Measurements from ENCODE around the gene CAMTA1. TPM values are rescaled to one million over a fixed set of nuclear protein-coding genes. Genes with fewer than 3 reads are reported as not detected.

Gene CAMTA1
- total and polyA plus RNA-seq, 8 donors = 13.0 to 54.2 (median 23.6) TPM

DNA sequence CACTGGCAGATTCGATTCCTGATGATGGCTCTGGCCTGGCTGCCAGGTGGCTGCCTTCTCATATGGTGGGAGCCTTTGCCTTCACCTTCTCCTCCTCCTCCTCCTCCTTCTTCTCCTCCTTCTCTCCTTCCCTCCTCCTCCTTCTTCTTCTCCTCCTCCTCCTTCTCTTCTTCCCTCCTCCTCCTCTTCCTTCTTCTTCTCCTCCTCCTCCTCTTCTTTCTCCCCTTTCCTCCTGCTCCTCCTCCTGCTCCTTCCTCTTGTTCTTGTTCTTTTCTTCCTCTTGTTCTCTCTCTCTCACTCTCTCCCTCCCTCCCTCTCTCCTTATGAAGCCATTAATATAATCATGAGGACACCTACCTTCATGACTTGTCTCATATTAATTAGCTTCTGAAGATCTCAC is 278.7 kb downstream of the CAMTA1 start:
- FAIRE-seq = no peak
- no peaks in the 10 kb centered on the region for H3K36me3 ChIP-seq

DNA sequence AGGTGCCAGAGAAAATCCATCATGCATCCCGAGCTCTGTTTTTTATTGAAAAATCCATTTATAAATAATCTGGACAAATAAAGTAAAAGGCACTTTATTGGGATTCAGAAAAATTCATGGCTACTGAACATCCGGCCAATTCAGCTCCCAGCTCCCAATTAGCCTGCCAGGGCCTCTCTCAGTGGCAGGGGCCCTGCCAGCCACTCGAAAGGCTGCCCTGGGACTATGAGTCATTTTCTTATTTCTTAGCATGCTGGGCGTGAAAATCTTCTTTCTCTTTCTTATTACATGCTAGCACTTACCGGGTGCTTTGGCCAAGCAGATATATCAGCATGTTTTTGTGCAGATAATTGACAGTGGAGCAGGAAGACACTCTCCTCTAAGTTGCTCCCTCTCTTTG is 283.3 kb downstream of the CAMTA1 start:
- H3K36me3 ChIP-seq = no peaks in the 10 kb centered on the region
- no peaks in the 10 kb centered on the region for H3K4me1 ChIP-seq
- H3K27me3 ChIP-seq = no peaks in the 10 kb centered on the region
- no peak for FAIRE-seq
- DNase-seq = no peak
- no peaks in the 10 kb centered on the region for H3K9me3 ChIP-seq
- 84 to 89% methylated on average over 5 of the region's 5 CpGs for WGBS, 2 donors
- TF ChIP-seq, protein P1, sequence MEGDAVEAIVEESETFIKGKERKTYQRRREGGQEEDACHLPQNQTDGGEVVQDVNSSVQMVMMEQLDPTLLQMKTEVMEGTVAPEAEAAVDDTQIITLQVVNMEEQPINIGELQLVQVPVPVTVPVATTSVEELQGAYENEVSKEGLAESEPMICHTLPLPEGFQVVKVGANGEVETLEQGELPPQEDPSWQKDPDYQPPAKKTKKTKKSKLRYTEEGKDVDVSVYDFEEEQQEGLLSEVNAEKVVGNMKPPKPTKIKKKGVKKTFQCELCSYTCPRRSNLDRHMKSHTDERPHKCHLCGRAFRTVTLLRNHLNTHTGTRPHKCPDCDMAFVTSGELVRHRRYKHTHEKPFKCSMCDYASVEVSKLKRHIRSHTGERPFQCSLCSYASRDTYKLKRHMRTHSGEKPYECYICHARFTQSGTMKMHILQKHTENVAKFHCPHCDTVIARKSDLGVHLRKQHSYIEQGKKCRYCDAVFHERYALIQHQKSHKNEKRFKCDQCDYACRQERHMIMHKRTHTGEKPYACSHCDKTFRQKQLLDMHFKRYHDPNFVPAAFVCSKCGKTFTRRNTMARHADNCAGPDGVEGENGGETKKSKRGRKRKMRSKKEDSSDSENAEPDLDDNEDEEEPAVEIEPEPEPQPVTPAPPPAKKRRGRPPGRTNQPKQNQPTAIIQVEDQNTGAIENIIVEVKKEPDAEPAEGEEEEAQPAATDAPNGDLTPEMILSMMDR (IDR thresholded peaks at IDR 0.05) = no peak
- intact Hi-C loops (cut with DNase I) = loop anchor here in 1 of 3 donors (10.0 kb wide), 1 partner anchor 576 kb away; no protein-coding TSS in a partner anchor
- H3K4me3 ChIP-seq = no peak overlapping the region
- ATAC-seq = no peak
- no peak overlapping the region for H3K27ac ChIP-seq

More for the DNA sequence above, 278.7 kb downstream of the CAMTA1 start:
- Histone ChIP-seq H3K4me1 (no peaks in the 10 kb centered on the region), H3K27me3 (no peaks in the 10 kb centered on the region), H3K4me3 (no peak overlapping the region), H3K27ac (no peak overlapping the region), H3K9me3 (no peaks in the 10 kb centered on the region)
- no peak for DNase-seq
- WGBS, 2 donors = 39 to 59% methylated on average over 1 of the region's 1 CpG
- intact Hi-C loops (cut with DNase I) = loop anchor here in 1 of 3 donors (10.0 kb wide), 1 partner anchor 581 kb away; no protein-coding TSS in a partner anchor
- TF ChIP-seq, protein P1 (IDR thresholded peaks at IDR 0.05) = no peak
- ATAC-seq = no peak

DNA sequence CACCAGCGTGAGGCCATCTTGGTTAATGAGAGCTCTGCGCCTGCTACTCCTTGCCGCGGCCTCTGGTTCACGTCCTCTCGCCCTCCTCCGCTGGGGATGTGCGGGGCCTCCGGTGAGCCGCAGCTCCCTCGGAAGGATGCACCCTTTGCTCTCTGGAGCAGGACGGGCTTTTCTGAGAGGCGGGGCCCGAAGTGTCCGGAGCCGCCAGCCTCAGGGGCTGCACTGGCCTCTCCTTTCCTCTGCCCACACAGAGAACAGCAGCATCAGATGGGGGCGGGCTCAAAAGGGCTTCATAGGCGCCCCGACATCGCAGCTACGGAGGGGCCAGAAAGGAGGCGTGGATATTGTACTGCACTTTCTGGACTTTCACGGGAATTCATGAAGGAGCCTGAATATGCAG is 284.7 kb downstream of the CAMTA1 start:
- no peaks in the 10 kb centered on the region for H3K4me1 ChIP-seq
- H3K36me3 ChIP-seq = no peaks in the 10 kb centered on the region
- peak overlapping the region in 1 of 4 donors; percentile 30 for H3K4me3 ChIP-seq
- FAIRE-seq (no peak), DNase-seq (no peak), ATAC-seq (peak in 3 of 4 donors; percentile 46 to 57 (median 54))
- H3K27me3 ChIP-seq = no peaks in the 10 kb centered on the region
- H3K9me3 ChIP-seq = no peaks in the 10 kb centered on the region
- 22 to 26% methylated on average over 23 of the region's 23 CpGs for WGBS, 2 donors
- TF ChIP-seq, protein P1 (IDR thresholded peaks at IDR 0.05) = no peak
- intact Hi-C loops (cut with DNase I) = loop anchor here in 1 of 3 donors (10.0 kb wide), 1 partner anchor 575 kb away; no protein-coding TSS in a partner anchor
- H3K27ac ChIP-seq = no peak overlapping the region

DNA sequence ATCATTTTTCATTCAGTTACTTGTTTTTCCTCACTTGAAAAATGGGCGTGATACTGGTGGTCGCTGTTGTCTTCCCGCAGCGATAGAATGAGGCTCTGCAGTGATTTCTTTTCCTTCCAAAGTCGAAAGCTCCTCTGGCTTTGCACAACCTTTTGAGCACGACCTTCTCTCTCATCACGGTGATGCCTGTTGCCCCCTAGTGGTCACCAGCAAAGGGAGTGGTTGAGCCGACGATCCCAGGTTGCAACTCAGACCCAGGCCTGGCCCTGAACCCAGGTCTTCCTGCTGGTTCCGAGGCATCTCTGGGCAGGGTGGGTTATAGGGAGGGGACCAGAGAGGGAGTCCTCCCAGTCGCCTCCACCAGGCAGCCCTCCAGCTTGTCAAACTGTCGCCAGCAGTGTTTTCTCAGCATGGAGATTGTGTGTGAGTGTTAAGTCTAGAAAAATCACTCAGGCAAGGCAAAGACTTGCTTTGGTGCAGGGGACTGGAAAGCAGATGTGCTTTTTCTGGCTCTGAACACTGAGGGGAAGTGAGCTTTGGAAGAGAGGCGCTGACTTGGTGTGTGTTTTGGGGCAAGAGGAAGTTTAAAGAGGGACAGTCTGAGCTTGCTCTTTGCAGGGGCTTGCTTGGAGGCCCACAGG is 285.3 kb downstream of the CAMTA1 start:
- DNase-seq (peak in 5 of 6 donors; percentile 48 to 68 (median 60)), ATAC-seq (peak; percentile 76 to 95 (median 94)), FAIRE-seq (no peak)
- intact Hi-C loops (cut with DNase I) = no loop called here
- Histone ChIP-seq H3K9me3 (no peaks in the 10 kb centered on the region), H3K4me3 (peak overlapping the region in 1 of 4 donors; percentile 30), H3K36me3 (no peaks in the 10 kb centered on the region), H3K27me3 (no peaks in the 10 kb centered on the region), H3K4me1 (no peaks in the 10 kb centered on the region), H3K27ac (no peak overlapping the region)
- WGBS, 2 donors = 9 to 11% methylated on average over 13 of the region's 13 CpGs
- TF ChIP-seq, protein P1 (IDR thresholded peaks at IDR 0.05) = peak; percentile 67 to 79 (median 76)

DNA sequence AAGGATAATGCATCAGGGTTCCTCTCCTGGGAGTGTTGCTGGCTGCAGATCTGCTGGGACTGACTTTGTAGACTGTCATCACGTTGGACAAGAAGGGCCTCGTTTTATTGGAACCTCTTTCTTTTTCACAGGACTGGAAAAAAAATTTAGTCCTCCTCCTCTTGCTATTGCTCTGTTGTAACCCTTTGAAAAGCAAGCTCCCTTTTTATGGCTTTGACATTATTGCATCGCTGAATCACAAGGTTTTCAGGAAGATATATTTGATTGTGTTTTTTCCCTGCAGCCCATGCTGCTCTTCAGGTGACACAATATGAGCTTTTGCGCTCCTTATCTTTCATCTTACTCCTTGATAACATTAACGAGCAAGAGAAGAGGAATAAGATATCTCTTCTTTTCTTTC is 290.9 kb downstream of the CAMTA1 start:
- WGBS, 2 donors = 47 to 54% methylated on average over 5 of the region's 5 CpGs
- Histone ChIP-seq H3K36me3 (no peaks in the 10 kb centered on the region), H3K4me3 (no peak overlapping the region), H3K9me3 (no peaks in the 10 kb centered on the region), H3K4me1 (no peaks in the 10 kb centered on the region), H3K27ac (no peak overlapping the region), H3K27me3 (no peaks in the 10 kb centered on the region)
- FAIRE-seq (no peak), ATAC-seq (no peak), DNase-seq (no peak)
- intact Hi-C loops (cut with DNase I) = no loop called here
- TF ChIP-seq, protein P1 (IDR thresholded peaks at IDR 0.05) = no peak
